Measurements from ENCODE around the gene CLCN6.

GRCh38 chr1:11774753-11775152 lies 31.2 kb upstream of the CLCN6 start:
- TF ChIP-seq CTCF (conservative IDR thresholded peaks at IDR 0.05 in 1 of 2, IDR thresholded peaks at IDR 0.05 in 1 of 2; ENCODE audit: extremely low read depth in 1 of 2, insufficient read depth in 1 of 2, low read depth in 1 of 2, low read length in 2 of 2) (no peak), EZH2 (IDR thresholded peaks at IDR 0.05; ENCODE audit: borderline replicate concordance, low read length) (no peak)
